Measurements from ENCODE around the gene GGTA1.
A peak's percentile ranks its signal among the peaks of the same experiment; 100 is the strongest.
"Not testable (repeated sequence)": the region's sequence is repeated elsewhere in the genome, so short reads cannot be mapped to it uniquely, and the experiment has no call there.

Gene GGTA1

DNA sequence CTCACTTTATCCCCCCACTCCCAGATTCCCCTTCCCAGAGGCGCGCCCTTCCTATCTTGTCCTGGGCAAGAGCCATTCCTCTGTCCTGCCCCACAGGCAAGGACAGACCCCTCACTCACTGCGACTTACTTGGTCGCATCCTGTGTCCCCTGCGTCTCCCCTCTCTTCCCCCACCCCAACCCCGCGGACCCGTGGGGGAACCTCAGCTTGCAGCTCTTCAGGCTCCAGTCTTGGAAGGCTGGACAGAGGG, 542 bp downstream of the GGTA1 start:
- no peak for DNase-seq (ENCODE audit: low spot score)

DNA sequence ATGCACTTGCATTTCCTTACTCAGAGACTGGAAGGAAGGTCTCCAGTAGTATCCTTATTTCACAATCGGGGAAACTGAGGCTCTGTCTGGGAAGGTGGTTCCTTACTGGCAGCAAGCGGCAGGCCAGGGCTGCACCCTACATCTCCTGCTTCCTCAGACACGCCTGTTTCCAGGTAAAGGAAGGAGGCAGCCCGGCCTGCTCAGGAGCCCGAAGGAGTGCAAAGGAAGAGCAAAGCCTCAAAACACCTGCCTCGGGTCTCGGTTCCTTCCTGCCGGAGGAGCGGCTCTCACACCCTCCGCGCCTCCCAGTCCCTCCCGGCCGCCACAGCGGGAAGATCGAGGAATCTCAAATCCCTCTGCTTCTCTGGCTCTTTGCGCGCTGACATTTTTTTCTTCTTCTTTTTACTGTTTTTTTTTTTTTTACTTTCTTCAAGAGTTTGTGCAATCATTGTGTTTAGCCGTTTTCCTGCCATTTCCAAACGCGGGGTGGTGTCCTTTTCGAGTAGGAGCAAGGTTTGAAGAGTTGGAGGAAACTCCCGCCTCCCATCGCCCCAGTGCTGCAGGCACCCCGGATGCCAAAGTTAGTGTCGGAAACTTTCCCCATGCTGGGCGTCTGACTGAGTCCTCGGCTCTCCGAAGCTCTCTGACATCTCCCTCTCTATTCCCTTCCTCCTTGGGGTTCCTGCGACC, 1.0 kb downstream of the GGTA1 start:
- DNase-seq (ENCODE audit: low spot score) = peak; percentile 44

DNA sequence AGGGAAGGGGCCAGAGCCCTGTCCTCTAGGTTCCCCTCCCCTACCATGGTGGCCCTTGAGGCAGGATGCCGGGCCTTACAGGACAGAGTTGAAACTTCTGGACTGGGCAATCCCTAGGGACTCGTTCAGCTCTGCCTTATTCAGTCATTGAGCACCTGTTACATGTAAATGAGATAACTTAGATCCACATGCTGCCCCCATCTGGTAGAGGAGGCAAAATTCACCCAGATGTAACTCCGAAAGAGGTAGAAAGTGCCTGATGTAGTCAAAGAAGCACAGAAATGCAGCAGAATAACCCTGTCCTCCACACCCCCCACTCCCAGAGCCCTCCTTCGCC, 1.5 kb downstream of the GGTA1 start:
- DNase-seq (ENCODE audit: low spot score) = peak; percentile 76

DNA sequence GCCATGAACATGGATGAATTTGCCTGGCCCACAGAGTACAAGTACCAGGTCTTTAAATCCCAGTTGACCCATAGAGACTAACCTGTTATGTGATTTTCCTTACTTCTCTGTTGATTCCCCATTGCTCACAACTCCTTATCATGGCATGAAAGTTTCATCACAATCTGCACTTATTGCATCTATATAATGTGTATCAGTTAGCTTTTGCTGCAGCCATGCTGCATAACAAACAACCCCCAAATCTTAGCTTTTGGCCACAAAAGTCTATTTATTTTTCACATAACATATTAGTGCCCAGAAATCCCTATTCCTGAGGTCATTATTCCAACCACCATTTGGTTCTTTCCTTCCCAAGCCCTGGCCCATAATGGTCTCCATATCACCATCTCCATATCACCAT, 3.7 kb downstream of the GGTA1 start:
- DNase-seq (ENCODE audit: low spot score) = no peak

DNA sequence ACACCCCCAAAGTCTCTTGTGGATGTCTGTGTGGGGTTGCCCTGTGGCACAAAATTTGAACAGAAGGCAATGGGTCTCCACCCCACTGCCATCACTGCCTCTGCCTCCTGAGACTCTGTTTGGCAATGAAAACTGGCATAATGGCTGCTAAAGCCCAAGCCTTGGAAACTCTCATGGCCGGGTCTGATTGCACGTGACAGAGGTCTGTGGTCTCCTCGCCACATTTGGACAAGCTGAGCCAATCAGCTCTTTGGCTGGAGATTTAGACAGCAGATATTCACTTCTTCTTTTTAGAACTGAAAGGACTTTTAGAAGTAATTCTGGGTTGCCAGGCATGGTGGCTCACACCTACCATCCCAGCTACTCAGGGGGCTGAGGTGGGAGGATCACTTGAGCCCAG, 5.5 kb downstream of the GGTA1 start:
- no peak for DNase-seq (ENCODE audit: low spot score)

DNA sequence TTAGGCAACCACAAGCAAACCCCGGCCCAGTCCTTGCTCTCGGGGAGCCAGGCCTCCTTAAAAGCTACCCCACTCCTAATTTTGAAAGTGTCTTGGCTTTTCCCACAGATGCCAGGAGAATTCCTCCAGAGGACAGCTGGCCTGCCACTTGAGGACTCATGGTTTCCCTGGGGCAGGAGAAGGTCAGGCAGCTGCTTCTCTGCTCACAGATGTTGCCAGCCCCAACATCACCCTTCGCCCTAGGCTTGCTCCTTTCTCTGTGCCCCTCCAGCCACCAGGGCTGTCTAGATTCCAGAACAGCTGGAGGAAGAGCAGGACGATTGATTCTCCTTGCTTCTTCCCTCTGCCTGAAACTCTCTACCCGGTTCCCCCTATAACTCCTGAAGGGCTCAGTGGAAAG, 8.5 kb downstream of the GGTA1 start:
- no peak for DNase-seq (ENCODE audit: low spot score)

DNA sequence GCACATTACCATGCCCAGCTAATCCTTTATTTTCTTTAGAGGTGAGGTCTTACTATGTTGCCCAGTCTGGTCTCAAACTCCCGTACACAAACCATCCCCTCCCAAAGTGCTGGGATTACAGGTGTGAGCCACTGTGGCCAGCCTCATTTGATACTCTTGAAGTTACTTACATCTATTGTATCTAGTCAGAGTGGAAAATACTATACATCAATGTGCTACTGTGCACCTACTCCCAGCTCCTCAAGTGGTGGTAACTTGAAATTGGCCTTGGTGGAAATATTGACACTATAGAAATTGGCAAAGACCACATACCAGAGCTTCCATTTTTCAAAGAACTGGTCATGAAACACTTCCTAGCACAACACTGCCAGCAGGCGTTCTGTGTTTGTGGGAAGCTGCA, 10.3 kb downstream of the GGTA1 start:
- DNase-seq (ENCODE audit: low spot score) = no peak

DNA sequence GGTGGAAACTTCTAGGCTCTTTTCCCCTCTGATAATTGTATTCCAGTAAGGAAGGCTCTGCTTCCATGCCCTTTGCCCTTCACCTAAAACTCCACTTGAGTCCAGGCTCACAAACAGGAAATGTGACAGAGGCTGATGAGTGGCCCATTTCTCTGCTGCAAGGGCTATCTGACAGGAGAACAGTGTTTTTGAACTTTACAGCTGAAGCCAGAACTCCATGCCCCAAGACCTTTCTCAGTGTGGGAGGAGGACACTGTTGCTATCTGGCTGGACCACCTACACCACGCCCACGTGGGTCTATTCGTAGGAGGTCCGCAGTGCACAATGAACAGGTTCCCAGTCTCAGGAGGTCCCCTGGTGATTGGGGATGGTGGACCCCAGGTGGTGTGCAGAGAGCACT, 13.6 kb downstream of the GGTA1 start:
- DNase-seq (ENCODE audit: low spot score) = no peak

DNA sequence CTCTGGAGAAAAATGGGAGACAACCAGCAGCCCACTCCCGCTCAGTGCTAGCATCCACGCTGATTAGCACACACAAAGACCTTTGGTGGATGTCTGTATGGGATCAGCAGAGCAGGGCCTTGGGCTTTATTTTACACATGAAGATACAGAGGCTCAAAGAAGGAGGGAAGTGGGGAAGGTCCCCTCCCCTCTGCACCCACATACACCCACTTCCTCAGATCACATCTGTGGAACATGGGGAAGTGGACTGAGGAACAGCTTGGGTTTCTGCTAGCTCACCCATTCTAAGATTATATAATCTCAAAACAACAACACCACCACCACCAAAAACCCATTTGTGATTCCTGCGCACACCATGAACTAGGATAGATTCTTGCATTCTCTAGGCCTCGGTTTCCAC, 14.0 kb downstream of the GGTA1 start:
- DNase-seq (ENCODE audit: low spot score) = no peak

DNA sequence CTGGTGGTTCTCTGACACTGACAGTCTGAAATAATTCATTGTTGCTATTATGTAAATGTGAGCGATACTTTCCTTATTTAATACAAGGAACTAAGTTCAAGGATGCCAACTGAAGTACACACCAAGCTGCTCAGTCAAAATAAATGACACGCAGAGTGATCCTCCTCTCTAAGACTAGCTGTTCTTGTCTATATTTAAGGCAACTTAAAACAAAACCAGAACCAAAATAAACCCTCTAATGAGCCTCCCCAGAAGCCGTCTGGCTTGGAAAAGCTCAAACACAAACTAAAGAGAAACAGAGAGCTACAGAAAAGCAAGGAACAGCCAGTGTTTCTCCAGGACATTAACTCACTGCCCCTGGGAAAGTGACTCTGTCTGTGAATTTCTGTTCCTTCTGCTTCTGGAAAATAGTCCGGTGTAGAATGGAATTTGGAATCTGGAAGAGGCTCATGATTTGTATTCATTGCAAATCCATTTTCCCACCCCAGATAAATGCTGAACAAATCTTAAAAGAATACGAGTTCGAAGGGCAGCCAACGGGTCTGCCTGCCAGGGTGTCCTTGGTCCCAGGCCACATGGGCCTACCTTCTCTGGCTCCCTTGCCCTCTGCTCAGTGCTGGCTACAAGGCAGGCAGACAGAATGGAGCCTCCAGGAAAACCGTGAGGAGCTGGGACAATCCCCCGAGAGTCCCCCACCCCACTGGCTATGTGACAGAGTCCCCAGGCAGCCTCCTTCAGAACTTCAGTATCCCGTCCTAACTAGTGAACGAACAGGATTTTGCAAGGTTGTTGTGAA, 14.8 kb downstream of the GGTA1 start:
- DNase-seq (ENCODE audit: low spot score) = no peak

DNA sequence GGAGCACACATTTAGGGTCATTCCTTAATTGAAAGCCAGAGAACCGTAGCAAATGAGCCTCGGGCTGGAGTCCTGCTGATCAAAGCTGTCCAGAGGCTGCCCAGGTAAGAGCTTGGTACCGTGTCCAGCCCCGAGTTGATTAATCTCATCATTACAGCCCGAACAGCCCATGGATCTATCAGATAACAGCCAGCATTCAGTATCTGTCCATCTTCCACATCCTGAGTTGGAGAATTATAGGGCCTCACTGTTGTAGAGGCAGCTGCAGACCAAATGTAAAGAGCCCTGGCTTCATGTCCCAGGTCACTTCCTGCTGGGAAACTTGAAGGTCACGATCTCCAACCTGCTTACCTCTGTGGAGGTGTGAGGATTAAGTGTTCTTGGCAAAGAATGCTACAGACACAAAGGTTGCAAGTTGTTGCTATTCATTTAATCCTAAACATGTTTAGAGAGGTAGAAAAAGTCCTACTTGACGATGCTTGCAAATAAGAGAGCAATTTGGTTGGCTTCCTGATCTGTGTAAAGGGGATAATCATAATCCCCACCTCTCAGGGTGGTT, 16.1 kb downstream of the GGTA1 start:
- DNase-seq (ENCODE audit: low spot score) = no peak

DNA sequence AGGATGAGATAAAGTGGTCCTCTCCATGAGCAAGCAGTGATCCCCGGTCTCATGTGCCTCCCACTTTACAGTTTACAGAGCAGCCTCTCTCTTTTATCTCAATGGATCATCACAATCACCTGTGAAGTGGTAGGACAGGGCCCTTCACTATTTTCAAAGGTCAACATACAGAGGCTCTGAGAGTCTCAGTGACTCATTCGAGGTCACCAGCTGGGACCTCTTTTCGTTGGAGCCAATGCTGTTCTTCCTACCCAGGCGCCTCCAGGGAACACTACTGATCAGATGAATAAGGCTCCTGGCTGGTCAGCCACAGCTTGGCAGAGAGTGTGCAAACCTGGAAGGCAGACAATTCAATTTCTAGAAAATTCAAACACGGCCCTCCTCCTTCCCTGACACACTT, 16.6 kb downstream of the GGTA1 start:
- DNase-seq (ENCODE audit: low spot score) = no peak

DNA sequence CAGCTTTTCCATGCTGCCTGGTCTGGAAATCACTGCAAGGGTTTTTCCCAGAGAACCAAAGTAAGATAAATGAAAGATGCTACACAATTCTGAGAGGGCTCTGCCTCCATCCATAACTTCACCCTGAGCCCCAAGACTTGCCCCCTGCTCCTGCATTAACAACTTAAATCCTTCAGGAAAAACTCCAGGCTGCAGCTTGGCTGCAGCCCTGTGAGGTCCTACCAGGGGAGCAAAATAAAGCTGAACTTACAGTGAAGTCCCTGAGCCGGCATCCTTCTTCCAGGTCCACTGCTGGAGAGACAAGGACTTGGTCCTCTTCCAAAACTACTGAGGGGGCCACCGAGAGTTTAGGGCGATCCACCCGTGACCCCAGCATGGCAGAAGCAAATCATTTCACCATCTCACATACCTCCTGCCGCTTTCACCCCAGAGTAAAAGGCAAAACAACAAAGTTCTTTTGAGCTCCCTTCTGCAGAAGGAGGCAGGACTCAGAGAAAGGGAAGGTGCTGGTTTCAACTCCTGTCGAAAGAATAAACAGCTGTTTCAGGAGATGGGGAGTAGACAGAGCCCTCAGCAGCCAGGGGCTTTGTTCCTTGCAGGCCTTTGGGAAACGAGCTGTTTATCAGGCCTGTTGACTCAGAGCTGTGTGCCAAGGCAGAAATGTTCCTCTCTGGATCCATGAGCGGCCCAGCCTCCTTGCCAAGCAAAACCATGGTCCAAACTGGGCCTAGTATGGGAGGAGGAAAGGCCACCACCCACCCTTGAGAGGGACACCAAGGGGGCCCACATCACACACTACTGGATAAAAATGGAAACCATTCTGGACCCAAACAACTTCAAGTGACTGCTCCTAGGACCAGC, 20.6 kb downstream of the GGTA1 start:
- no peak for DNase-seq (ENCODE audit: low spot score)

DNA sequence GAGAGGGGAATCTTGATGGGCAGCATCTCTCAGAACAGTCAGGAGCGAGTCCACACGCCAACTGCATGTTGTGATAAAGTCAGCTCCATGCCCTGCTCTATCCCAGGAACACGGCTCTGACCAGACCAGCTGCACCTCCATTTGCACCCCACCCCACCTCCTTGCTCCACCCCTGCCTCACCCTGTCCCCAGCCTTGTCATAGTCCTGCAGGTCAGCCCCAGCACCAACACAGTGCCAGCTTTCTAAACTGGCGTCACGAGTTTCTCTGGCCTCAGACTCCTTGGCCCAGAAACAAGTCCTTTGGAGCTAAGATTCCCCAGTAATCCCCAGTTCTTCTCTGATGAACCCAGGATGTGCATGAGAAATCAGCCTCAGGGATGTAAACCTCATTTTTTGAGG, 23.5 kb downstream of the GGTA1 start:
- DNase-seq (ENCODE audit: low spot score) = no peak

DNA sequence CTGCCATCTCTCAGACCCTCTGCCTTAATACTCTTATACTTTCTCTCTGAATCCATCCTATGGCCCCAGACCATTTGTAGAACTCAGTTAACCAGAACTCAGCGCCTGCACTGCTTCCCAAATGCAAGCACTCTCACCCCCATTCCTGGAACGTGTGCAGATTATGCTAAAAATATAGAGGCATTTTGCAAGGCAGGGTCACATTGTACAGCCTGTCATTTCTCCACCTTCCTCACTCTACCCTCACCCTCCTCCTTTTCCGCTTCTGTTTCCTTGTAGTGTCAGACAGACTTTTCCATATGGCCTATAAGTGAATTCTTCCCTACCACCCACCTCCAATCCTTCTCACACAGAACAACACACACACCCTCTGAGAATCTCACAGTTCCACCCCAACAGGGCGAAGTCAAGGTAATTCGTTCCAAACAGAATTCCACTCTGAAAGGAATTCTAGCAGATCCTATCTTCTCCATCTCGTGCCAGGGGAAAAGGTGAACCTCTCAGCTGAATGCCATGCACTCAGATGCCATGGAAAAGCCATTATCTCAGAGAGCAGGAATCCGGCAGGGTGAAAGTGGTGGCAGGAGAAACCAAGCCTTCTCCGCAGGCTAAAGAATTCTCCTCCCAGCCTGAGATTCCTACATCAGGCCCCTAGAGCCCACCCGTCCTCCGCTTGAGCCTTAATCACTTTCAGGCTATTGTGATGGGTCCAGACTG, 25.3 kb downstream of the GGTA1 start:
- no peak for DNase-seq (ENCODE audit: low spot score)

DNA sequence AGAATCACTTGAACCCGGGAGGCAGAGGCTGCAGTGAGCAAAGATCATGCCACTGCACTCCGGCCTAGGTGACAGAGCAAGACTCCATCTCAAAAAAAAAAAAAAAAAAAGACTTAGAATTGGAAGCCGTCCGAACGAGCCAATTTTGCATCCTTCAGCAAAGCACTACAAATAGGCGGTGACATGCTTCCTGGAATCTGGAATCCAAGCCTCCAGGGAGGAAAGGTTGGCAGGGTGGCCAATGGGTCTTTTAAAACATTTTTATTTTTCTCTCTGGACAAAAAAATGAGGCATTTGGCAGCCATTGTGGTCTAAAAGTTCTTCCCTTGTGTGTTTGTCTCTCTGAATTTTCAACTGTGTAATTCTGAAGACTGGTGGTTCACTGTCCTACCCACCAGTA, 26.4 kb downstream of the GGTA1 start:
- DNase-seq (ENCODE audit: low spot score) = no peak

DNA sequence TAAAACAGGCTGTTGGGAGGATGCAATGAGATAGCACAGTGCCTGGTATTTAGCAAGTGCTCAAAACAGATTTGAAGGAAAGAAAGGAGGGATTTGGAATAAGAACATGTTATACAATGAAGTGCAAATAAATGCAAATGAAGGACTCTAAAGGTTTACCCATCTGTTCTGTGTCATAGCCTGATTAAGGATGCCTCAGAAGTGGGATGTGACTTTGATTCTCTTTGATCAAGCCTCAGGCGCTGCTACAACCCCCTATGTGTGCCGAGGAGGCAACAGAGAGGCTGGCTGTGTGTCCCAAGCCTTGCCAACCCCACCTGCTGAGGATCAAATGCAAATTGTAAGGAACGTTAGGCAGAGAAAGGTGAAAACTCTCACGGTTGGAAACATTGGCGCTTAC, 27.2 kb downstream of the GGTA1 start:
- no peak for DNase-seq (ENCODE audit: low spot score)

DNA sequence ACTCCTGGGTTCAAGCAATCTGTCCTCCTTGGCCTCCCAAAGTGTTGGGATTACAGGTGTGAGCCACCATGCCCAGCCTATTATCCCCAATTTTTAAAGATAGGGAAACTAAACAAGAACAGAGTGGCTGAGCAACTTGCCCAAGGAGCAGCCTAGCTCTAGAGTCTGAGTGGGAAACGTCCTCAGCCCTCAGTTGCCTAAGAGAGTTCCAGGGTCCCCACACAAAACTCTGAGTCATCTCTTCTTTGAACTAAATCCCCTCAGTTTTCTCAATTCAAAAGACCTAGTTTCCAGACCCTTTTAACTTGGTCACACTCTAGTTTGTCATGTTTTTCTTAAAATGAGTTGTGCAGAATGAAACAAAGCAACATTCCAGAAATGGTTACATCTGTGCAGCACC, 33.5 kb downstream of the GGTA1 start:
- DNase-seq (ENCODE audit: low spot score) = no peak

DNA sequence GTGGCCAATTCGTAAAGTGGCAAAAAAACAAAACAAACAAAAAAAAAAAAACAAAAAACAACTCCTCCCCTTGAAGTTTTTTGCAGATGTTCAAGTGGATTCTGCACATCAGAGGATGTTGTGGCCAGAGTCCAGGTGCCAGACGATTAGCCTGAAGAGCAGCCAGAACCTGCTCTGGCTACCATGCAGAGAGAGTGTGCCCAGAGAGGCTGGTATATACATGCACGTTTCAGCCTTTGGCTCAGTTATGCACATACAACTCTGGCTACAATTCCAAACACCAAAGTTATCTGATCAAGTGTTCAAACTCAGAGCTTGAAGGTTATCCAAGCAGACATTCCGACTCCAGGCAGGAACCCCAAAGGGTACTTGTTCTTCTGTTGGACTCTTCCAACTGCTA, 34.7 kb downstream of the GGTA1 start:
- DNase-seq (ENCODE audit: low spot score) = no peak

DNA sequence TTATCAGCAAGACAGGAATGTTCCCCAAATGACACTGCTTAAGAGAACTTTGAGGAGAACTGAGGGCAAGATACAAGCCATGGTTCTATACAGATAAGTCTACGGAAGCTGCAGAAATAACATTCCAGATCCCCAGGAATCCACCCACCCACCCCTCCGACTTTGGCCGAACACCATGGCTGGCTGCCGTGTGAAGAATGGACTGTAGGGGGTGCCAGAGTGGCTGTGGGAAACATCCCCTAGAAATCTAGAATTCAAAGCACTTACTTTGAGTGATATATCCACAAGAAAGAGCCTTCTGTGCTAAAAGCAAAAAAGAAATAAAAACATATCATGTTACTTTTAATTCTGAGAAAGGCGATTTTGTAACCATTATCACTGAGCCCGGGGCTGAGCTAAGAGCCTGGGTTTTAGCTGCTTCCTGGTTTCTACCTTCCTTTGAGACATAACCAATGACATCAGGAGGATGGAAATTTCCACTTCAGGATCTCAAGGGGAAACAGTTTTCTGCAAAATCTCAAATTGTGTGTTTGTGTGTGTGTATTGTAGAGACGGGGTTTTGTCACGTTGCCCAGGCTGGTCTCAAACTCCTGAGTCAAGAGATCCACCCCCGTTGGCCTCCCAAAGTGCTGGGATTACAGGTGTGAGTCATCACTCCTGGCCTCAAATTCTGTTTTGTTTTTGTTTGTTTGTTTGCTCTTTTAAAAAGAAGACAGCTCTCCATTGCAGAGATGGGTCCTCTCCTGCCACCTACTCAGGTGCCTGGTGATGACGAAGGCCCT, 36.4 kb downstream of the GGTA1 start:
- peak; percentile 43 for DNase-seq (ENCODE audit: low spot score)

DNA sequence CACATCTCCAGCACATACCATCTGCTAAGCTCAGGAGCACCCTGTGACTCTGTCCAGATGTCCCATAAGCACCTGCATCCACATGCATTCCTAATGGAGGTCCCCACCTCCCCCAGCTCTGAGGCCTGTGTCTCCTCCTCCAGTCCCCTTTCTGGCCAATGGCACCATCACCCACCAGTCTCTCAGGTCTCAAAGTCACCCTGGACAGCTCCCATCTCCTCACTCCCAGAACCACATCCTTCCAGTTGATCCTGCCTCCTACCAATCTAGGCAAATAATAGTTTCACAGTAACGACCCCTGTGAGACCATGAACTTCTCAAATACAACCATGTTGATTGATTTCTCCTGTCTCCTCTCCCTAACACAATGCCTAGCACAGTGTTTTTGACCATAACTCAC, 40.1 kb downstream of the GGTA1 start:
- no peak for DNase-seq (ENCODE audit: low spot score)

DNA sequence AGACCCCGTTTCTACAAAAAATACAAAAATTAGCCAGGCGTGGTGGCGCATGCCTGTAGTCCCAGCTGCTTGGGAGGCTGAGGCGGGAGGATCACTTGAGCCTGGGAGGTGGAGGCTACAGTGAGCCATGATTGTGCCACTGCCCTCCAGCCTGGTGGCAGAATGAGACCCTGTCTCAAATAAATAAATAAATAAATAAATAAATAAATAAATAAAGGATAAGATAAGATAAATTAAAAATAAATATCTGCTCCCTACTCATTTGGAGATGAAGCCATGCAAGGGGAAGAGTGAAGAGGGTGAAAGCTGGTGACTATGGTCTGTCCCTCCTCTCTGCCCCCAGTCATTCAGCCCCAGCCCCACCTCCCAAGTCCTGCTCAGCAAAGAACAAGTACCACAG, 41.2 kb downstream of the GGTA1 start:
- DNase-seq (ENCODE audit: low spot score) = not testable (repeated sequence)
